8988T (cell line): ENCODE measurements around the gene MUC5B.

ENCODE experiments used
- DNase-seq: peaks from one replicate; pipeline ENCODE4 v3.0.0; 2011

Gene MUC5B

DNA sequence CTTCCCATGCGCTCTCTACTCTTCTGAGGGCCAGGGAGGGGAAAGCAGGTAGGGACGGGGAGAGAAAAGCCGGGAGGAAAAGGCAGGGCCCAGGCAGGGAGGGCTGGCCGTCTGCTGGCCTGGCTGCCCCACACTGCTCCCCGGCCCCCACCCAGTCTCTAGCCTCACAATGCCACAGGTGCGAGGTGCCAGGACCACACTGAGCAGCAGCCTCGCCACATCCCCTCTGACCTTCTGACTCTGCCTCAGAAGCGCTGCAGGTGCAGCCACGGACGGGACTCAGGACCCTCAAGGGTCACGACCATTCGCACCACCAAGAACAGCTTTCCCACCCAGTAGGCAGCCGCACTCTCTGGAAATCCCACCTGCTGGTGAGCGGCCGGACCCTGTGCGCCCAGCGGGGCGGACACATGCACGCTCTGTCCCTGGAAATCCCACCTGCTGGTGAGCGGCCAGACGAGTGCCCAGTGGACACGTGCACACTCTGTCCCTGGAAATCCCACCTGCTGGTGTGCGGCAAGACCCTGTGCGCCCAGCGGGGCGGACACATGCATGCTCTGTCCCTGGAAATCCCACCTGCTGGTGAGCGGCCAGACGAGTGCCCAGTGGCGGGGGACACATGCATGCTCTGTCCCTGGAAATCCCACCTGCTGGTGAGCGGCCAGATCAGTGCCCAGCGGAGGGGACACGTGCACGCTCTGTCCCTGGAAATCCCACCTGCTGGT, 66.5 kb downstream of the MUC5B start:
- no peak for DNase-seq

DNA sequence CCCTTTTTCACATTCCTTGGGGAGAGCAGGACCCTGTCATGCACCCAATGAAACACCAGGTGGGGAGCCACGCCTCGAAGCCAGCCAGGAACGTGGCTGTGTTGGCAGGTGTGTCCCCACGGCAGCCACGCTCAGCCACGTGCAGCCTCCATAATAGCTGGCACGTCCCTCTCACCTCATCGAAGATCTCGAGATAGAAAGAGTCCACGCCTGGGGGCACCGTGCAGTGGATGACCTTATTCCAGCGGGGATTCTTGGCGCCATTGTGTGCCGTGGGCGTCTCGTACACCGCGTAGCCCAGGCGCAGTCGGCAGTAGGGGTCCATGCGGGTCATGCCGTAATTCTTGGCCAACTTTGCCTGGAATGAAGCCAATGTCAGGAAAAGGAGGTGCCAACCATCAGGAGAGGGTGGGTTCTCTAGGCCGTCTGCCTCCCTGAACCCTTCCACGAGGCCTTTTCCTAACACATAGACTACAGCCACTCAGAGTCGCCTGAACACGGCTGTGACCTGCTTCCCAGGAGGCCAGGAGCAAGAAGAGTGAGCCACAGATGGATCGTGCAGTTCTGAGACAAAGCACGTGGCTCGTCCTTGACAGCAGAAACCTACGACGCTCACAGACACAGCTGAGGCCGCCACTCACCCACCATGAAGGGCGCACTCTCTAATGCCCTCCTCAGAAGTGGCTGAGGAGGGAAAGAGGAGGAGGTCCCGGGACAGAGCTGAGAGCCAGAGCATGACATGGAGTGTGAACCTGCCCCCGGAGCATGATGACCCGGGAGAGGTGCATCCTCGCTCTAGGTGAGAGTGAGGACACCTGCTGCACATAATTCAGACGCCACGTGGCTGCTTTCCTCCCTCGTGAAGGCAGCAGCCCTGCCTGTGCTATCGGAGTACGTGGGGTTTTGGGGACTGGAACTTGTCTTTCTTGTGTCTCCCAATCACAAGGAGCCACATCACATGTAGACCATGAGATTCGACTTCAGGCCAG, 67.5 kb downstream of the MUC5B start:
- no peak for DNase-seq

DNA sequence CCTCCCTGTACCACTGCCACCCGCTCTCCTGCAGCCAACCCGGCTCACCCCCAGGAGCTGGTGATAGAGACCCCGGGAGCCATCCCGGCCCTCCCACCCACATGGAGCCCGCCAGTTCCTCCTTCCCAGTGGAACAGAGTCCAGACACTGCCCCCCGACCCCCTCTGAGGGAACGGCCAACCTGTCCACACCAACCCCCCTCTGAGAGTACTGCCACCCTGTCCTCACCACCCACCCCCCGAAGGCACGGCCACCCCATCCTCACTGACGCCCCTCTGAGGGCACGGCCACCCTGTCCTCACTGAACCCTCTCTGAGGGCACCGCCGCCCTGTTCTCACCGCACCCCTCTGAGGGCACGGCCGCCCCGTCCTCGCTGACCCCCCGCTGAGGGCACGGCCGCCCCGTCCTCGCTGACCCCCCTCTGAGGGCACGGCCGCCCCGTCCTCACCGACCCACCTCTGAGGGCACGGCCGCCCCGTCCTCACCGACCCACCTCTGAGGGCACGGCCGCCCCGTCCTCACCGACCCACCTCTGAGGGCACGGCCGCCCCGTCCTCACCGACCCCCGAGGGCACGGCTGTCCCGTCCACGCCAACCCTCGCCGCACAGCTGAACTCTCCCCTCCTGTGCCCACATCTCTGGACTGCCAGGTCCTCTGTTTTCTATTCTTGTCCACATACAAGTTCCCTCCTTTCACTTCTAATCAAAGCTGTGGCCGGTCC, 68.6 kb downstream of the MUC5B start:
- no peak for DNase-seq

DNA sequence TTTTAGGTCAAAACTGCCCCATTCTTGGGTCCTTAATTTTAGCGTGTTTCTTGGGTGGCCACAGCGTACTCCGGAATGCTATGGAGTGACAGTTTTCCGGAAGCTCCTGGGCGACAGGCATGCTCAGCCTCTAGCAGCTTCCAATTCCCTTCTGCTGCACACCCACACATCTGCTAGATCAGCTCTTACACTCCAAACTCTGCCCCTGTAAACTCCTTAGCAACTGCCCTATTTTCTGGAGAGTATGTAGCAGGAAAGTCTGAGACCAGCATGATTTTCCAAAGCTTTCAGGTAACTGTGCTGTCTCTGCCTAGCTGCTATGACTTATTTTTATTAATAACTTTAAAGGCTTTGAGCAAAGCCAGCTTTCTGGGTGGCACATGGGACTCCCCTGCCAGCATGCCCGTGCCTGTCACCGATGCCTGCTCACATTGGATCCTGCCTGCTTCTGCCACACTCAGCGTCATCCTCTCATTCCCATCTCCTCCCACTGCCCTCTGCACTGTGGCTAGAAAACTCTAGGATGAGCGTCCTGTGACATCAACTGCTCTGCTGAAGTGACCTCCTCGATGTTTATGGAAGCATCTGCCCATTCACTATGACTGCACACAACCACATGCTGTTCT, 69.3 kb downstream of the MUC5B start:
- no peak for DNase-seq

DNA sequence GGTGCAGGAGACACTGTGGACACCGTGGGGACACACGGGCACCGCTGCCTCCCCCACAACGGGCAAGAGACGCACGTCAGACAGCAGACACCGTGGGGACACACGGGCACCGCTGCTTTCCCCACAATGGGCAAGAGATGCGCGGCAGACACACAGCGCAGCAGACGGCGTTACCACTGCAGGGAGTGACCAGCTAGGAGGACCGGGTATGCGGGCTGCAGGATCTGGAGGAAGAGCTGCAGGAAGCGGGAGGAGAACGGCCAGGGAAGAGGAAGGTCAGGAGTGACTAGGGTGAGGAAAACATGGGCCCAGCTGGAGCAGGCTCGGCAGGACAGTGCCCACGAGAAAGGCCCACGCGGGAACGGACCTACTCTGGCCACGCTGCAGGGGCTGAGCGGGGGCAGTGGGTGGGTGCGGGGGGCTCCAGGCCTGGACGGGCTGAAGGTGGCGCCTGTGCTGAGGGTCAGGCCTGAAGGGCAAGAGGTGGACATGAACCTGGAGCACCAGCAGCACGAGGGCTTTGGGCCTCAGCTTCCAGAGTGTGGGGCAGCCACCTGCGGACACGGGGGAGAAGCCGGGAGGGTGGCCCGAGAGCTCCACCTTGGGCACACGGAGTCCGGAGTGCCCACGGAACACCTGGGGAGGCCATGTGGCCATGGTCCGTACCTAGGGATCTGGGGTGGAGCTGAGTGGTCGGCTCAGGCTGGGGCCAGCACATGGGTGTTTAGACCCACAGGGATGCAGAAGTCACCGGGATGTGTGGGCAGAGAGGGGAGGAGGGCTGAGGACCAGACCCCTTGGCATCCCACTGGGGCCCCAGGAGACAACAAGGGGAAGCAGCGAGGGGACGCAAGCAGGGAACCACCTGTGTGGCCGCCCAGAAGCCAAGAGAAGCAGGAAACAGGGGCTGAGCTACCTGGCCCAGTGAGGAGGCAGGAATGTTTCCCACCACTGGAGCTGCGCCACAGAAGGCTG, 70.1 kb downstream of the MUC5B start:
- no peak for DNase-seq

DNA sequence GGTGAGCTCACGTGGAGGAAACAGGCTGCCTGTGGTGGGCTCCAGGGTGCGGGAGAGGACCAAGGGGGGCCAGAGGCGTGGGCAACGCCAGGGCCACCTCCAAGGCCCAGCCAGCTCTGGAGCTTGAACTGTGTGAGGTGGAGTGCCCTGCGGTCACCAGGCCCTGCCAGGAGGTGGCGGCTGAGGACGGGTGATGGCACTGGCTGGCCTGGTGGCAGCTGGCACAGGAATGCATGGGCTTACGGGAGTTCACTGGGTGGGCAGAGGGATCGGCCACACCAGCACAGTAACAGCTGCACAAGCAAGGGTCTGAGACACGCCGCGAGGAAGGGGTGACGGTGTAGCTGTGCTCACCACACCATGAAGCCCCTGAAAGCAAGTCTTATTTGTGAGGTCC, 70.8 kb downstream of the MUC5B start:
- DNase-seq: peak; percentile 89

DNA sequence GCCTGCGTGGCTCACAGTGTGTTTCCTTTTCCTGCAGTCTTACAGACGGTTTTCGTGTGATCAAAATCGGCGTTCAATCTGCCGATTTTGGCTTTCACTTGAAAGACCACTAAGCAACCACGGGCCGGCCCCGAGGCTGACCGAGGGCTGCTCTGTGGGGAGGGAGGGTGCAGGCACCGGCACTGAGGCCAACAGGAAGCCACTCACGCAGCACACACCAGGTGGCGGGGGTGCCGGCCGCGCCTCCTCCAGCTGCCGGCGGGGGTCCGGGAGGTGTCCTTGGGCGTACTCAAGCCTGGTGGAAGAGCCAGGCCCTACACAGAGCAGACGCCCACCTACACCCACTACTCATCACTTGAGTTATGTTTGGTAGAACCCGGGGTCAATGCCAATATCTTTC, 72.2 kb downstream of the MUC5B start:
- DNase-seq: no peak

DNA sequence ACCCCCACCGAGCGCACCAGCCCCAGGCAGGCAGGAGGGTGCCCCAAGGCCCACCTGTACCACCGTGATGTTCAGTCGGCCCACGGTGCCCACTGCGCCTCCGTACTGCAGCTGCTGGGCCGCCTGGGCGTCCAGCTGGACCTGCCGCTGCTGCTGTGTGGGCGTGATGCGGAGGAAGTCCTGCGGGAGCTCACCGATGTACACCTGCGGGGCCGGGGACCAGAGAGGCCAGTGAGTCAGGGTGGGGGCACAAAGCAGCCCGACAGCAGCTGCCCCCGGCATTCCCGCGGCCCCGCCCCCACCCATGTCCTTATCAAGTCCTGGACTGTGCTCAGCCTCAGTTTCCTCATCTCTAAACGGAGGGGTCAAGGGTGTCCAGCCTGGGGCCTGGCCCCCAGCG, 72.7 kb downstream of the MUC5B start:
- no peak for DNase-seq

DNA sequence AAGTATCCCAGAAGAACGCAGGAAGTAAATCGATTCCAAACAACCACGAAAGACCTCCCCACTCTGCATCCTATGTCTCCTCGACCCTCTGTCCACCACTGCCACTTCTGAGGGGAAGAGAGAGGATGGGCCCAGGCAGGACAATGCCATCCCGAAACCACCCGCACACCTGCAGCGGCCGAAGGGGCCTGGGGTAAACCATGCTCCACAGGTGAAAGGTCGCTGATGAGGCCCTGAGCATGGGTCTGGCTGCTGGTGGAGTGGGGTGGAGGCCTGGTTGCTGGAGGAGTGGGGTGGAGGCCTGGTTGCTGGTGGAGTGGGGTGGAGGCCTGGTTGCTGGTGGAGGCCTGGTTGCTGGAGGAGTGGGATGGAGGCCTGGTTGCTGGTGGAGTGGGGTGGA, 73.4 kb downstream of the MUC5B start:
- no peak for DNase-seq

DNA sequence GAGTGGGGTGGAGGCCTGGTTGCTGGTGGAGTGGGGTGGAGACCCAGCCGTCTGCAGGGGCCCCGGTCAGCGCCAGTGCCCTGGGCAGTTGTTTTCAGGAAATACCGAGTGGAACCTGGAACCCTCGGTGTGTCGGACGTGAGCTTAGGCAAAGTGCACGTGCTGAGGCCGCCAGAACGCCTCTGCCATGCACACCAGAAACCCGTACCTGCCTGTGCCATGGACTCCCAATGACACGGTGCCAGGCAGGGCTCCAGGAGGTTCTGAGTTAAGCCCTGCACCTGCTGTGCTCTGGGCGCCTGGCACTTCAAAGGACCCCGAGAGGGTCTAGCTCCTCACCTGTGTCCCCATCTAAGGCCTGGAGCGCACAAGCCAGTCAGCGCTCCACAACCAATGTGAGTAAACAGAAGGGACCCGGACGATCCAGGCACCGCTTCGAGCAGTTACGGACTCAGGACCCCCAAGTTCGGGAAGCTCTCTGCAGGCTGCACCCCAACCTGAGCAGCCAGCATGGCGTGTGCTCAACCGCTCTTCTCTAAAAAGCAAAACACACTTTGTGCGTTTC, 74.2 kb downstream of the MUC5B start:
- DNase-seq: no peak

DNA sequence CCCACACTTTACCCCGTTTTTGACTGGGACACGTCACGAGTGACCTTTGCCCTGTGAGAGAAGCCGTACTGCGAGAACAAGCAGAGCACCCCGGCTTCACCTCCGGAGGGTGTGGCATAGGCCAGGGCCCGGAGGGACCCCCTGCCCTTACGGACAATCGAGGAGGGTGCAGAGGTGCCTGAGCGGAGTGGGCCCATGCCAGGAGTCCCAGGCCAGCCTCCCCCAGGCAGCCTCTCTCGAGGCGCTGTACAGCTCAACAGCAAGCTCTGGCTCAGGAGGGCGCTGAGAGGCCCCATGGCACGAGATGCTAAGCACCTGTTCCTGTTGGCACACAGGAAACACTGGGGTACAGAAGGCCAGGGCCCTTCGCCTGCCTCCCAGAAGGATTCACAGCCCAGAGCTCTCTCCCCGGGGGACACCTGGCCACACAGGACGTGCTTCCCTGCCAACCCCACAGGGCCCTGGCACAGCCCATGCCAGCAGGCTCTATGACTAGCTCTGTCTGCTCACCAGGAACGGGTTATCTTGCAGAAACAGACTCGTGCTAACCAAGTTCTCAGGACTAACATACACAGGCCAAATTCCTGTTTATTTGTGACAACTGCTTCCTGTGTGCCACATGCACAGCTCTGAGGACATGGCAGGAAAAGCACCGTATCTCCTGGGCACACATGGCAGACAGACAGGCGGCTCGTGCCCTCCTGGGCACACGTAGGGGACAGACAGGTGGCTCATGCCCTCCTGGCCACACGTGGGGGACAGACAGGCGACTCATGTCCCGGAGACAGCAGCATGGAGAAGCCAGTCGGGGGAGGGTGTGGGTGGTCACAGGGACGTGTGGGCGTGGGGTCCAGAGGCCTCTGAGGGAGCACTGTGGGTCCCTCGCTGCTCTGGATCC, 75.0 kb downstream of the MUC5B start:
- no peak for DNase-seq

DNA sequence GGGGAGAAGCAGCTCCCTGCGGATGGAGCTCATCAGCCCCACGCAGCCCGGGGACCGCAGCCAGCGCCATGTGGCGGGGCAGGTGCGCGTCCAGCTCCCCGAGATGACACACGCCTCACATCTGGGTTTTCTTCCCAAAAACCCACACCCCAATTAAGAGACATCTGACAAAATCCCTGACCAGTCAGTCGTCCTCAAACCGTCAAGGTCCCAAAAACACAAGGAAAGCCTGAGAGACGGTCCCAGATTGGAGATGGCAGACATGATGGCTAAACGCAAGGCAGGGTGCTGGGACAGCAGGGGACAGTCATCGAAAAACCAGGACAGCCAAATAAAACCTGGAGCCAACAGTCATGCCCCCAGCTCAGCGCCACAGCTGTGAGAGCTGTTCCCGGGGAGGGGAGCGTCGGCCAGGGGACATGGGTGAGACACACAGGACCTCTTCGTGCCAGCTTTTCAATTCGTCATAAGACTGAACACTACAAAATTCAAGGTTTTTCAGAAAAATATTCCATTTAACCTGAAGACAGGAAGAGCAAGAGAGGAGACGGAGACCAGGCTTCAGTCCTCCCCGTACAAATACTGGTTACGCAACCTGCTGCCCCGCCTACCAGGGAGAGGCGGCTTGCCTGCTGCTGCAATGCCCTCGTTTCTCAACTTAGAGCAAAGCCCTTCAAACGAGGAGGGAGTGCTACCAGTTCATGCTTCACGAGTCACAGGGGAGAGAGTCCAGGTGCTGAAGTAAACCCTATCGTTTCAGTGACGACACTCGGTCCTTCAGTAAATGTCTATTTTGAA, 76.0 kb downstream of the MUC5B start:
- peak; percentile 78 for DNase-seq

DNA sequence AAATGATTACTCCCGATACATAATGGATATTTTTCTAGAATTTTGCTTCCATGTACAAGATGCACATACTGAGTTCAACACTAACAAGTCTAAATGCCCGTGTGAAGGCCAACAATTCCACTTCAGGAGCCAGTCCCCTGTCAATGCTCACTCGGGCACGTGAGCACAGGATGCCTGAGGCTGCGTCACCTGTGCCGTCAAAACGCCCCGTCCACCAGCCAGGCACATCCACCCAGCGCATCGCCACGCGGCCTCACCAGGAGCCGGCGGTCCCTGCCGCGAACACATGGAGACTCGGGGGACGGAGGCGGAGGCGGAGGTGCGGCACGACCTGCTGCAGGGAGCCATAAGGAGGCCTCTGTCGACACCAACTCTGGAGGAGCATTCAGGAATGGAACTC, 76.8 kb downstream of the MUC5B start:
- DNase-seq: no peak

DNA sequence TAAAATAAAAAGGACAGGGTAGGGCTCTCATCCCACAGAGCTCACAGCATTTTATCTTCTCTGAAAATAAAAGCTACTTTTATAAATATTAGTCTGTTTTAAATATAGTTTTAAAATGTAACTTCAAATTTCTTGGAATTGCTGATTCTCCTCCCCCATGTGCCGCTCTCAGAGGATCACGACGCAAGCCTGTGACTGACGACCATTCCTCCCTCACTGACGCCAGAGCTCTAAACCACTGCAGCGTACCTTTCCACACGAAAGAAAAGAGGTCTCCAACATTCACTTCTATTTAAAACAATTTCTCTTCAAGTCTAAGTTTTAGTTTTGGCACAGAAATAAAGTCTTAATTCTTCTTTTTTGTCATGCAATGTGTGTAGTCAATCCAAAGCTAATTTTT, 77.3 kb downstream of the MUC5B start:
- DNase-seq: no peak

DNA sequence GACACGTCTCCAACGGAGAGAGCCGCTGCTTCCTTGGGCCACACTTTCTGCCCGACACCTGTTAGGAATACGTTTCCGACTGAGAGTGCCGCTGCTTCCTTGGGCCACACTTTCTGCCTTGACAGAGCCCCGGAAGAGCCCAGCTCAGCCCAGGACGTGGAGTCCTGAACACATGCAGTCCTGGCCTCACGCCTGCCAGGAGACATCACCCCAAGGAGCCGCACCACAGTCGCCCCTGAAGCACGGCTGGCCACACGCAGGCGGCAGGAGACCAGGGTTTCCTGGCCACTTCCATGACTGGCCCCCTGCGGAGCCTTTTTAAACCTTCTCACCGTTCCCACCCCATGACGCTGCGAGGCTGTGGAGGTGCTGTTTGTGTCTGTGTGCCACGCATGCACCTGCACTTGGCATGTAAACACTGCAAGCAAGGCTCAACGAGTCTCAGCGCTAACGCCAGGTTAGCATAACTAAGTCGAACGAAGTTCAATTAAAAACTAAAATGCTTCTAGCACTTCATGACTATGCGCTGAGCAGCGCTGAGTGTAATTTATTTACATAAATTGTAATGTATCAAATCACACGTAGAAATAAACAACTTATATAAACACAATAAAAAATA, 77.8 kb downstream of the MUC5B start:
- peak; percentile 4 for DNase-seq

DNA sequence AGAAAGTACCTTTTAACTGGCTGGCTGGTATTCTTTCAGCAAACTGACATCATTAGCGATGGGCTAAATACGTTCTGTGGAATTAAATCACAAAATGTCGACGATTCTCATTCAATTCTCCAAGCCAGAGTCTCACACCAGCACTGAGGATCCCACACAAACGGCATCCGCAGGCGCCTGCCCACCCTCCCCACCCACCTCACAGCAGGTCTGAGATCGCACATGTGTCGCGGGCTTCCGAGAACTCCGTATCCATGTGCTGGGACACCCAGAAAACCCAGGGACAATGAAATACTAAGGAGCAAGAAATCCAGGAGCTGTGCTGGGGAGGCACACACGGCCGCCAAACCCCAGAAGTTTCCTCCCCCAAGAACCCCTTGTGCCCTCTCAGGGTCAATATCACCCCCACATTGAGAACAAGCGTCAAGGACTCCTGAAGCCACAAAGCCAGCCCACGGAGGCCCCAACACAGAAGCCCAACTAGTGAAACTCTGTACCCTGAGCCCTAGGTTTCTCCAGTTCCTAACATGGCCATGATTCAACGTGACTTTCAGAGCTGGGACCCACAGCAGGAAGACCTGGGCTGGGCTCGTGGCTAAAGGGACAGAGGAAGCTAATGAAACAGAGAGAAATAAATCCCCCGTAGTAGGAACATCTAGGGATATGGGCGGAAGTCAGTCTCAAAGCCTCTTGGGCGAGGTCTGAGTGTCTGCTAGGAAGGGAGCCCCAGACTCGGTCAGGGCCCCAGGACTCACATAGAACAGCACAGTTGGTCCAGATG, 78.5 kb downstream of the MUC5B start:
- peak; percentile 15 for DNase-seq

DNA sequence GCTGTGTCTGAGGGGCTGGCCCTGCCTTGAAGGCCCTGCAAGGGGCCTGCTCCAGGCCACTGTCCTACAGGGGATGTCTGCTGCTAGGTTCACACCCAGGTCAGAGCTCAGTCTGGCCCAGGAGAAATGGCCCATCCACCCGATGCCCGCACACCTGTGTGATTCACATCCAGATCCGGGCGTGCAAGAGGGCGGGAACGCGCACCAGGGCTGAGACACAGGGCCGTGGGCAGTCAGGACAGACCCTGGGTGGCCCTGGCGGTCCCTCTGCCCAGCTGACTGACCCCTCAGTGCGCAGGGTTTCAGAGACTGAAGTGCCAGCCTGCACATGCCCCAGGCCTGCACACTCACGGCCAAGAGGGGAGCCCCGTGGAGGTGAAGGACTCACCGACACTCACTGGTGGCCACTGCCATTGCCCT, 79.2 kb downstream of the MUC5B start:
- DNase-seq: peak; percentile 6
